H1 (cell line): Measurements from ENCODE around the gene PLXNA3. TPM values are rescaled to one million over a fixed set of nuclear protein-coding genes. Genes with fewer than 3 reads are reported as not detected.

Source experiments
- FOSL1 ChIP-seq: IDR thresholded peaks from 2 replicates; pipeline ENCODE4 v1.6.1; 2011; ENCODE audit warnings: mild to moderate bottlenecking, low read depth, low read length, moderate library complexity; ENCODE audit not compliant: insufficient read depth
- polyA plus RNA-seq, 7 experiments: library from polyadenylated mRNA; depleted of rRNA in 3 of 7; stranded (reverse) in 5 of 7; unstranded in 2 of 7; fragments of >200 nt in 5 of 7; fragments of 200-250 nt in 2 of 7; gene quantifications; 1 replicate in 5 of 7; 2 replicates in 1 of 7; 4 replicates in 1 of 7; pipeline versions ENCODE4 v1.2.1 to v1.2.3, GENCODE V29; 2011 to 2013; ENCODE audit warnings: missing spikeins in 2 of 7, mixed read lengths in 2 of 7
- total RNA-seq: library from RNA; stranded (reverse); fragmentation: NEBNext Ultra II Directional; extraction: Animal tissue kit (Norgen Biotek cat#: 25700); gene quantifications from 2 replicates; pipeline ENCODE4 v1.2.1, GENCODE V29; 2021

PLXNA3 gene
- total and polyA plus RNA-seq, 2 of the 8 experiments (the other 6 are each of a cell fraction or from before 2014, with no cell fraction given): 10.7 to 18.2 TPM

DNA sequence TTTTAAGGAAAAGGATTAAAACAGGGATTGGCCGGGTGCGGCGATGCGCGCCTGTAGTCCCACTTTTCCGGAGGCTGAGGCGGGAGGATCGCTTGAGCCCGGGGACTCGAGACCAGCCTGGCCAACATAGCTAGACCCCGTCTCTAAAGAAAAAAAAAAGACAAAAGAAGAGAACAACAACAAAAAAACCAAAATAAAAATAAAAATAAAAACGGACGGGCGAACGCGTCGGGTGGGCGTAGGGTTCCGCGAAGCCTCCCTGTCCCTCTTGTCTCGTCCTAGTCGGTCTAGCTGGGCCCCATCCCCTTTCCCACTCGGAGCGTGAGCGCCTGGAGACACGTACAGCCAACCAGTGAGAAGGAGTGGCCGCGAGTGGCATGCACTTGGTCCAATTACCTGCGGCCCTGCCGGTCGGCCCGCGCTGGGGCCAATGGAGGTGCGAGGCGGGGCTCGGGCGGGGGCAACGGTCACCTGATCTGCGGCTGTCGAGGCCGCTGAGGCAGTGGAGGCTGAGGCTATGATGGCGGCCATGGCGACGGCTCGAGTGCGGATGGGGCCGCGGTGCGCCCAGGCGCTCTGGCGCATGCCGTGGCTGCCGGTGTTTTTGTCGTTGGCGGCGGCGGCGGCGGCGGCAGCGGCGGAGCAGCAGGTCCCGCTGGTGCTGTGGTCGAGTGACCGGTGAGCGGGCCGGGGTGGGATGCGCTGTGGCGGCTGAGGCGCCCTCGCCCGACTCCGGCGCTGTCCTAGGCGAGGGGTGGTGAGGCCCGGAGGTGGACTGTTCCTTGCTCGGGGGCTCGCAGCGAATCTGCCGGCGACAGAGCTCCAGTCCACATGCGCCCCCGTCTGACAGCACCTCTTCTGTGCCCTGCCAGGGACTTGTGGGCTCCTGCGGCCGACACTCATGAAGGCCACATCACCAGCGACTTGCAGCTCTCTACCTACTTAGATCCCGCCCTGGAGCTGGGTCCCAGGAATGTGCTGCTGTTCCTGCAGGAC lies 29.6 kb upstream of the PLXNA3 start, which contains the start of gene ATP6AP1 (continued):
- TF ChIP-seq FOSL1: no peak
- TF ChIP-seq, all 59 proteins: peak for 13
